CD1c-positive myeloid dendritic cell (primary cell): ENCODE data around the gene N4BP2L1.

Experiments used
- DNase-seq: peaks from one replicate; pipeline ENCODE4 v3.0.0-alpha.2; 2016; ENCODE audit errors: extremely low spot score

Gene N4BP2L1

GRCh38 chr13:32427852-32428580, at the start of gene N4BP2L1:
Gene N4BP2L1 (minus strand): TSS chr13:32428130. CDS start chr13:32428082, 48 bp downstream.
- peak; percentile 87 for DNase-seq

- DNase-seq: no peak
These were observed 49.0 kb upstream of the N4BP2L1 start for GRCh38 chr13:32476892-32477291.

- DNase-seq: no peak
These were observed 48.2 kb upstream of the N4BP2L1 start for GRCh38 chr13:32476021-32476731.

- DNase-seq: no peak
These were observed 47.3 kb upstream of the N4BP2L1 start for GRCh38 chr13:32474999-32475792.

- no peak for DNase-seq
These were observed 45.7 kb upstream of the N4BP2L1 start for GRCh38 chr13:32473650-32474049.

- no peak for DNase-seq
These were observed 44.3 kb upstream of the N4BP2L1 start for GRCh38 chr13:32472194-32472621.

- no peak for DNase-seq
These were observed 43.4 kb upstream of the N4BP2L1 start for GRCh38 chr13:32471187-32471922.

- DNase-seq: no peak
These were observed 40.7 kb upstream of the N4BP2L1 start for GRCh38 chr13:32468502-32469142.

GRCh38 chr13:32456591-32456990, 28.7 kb upstream of the N4BP2L1 start:
- no peak for DNase-seq

GRCh38 chr13:32455594-32455903, 27.6 kb upstream of the N4BP2L1 start:
- no peak for DNase-seq

- DNase-seq: no peak
These were observed 27.1 kb upstream of the N4BP2L1 start for GRCh38 chr13:32454886-32455593.

GRCh38 chr13:32453981-32454380, 26.1 kb upstream of the N4BP2L1 start:
- DNase-seq: no peak

- DNase-seq: no peak
These were observed 21.0 kb upstream of the N4BP2L1 start for GRCh38 chr13:32448972-32449371.

GRCh38 chr13:32447894-32448623, 20.1 kb upstream of the N4BP2L1 start:
- DNase-seq: no peak

- DNase-seq: peak; percentile 5
These were observed 19.0 kb upstream of the N4BP2L1 start for GRCh38 chr13:32446773-32447465.

- DNase-seq: no peak
These were observed 18.3 kb upstream of the N4BP2L1 start for GRCh38 chr13:32446220-32446619.

- DNase-seq: no peak
These were observed 17.5 kb upstream of the N4BP2L1 start for GRCh38 chr13:32445461-32445860.

- DNase-seq: peak; percentile 35
These were observed 15.2 kb upstream of the N4BP2L1 start for GRCh38 chr13:32443111-32443510.

- DNase-seq: no peak
These were observed 10.9 kb upstream of the N4BP2L1 start for GRCh38 chr13:32438871-32439270.
